Gastrocnemius medialis (tissue), 4 donors: ENCODE results near the gene NCAM2.
"Not testable (repeated sequence)": the region's sequence is repeated elsewhere in the genome, so short reads cannot be mapped to it uniquely, and the experiment has no call there.

ENCODE experiments used
- POLR2A ChIP-seq, 2 donors: fragments of 450-650 bp; IDR thresholded peaks; one replicate each; pipeline ENCODE4 v1.6.1; 2017; ENCODE audit warnings: antibody characterized with exemption in 2 of 2, mild to moderate bottlenecking in 2 of 2, moderate library complexity in 2 of 2
- TF ChIP-seq, protein P1 (sequence below), 5 experiments: fragments of 450-650 bp in 3 of 5; fragments of 200-600 bp in 2 of 5; sonication (generic) in 2 of 5; IDR thresholded peaks in 4 of 5; conservative IDR thresholded peaks in 1 of 5; 1 replicate in 4 of 5; 2 replicates in 1 of 5; pipeline ENCODE4 v1.5.1; 2016 to 2019; ENCODE audit warnings: antibody characterized with exemption in 5 of 5, mild to moderate bottlenecking in 3 of 5, moderate library complexity in 3 of 5

DNA sequence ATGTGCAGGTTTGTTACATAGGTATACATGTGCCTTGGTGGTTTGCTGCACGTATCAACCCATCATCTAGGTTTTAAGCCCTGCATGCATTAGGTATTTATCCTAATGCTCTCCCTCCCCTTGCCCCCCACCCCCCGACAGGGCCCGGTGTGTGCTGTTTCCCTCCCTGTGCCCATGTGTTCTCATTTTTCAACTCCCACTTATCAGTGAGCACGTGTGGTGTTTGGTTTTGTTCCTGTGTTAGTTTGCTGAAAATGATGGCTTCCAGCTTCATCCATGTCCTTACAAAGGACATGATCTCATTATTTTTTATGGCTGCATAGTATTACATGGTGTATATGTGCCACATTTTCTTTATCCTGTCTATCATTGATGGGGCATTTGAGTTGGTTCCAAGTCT is 151.2 kb downstream of the NCAM2 start:
- TF ChIP-seq, protein P1, sequence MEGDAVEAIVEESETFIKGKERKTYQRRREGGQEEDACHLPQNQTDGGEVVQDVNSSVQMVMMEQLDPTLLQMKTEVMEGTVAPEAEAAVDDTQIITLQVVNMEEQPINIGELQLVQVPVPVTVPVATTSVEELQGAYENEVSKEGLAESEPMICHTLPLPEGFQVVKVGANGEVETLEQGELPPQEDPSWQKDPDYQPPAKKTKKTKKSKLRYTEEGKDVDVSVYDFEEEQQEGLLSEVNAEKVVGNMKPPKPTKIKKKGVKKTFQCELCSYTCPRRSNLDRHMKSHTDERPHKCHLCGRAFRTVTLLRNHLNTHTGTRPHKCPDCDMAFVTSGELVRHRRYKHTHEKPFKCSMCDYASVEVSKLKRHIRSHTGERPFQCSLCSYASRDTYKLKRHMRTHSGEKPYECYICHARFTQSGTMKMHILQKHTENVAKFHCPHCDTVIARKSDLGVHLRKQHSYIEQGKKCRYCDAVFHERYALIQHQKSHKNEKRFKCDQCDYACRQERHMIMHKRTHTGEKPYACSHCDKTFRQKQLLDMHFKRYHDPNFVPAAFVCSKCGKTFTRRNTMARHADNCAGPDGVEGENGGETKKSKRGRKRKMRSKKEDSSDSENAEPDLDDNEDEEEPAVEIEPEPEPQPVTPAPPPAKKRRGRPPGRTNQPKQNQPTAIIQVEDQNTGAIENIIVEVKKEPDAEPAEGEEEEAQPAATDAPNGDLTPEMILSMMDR (IDR thresholded peaks at IDR 0.05 in 4 of 5, conservative IDR thresholded peaks at IDR 0.05 in 1 of 5) = not testable (repeated sequence)
- TF ChIP-seq POLR2A (IDR thresholded peaks at IDR 0.05) = not testable (repeated sequence)
